ENCODE measurements around the gene R3HDM2.

The R3HDM2 gene

DNA sequence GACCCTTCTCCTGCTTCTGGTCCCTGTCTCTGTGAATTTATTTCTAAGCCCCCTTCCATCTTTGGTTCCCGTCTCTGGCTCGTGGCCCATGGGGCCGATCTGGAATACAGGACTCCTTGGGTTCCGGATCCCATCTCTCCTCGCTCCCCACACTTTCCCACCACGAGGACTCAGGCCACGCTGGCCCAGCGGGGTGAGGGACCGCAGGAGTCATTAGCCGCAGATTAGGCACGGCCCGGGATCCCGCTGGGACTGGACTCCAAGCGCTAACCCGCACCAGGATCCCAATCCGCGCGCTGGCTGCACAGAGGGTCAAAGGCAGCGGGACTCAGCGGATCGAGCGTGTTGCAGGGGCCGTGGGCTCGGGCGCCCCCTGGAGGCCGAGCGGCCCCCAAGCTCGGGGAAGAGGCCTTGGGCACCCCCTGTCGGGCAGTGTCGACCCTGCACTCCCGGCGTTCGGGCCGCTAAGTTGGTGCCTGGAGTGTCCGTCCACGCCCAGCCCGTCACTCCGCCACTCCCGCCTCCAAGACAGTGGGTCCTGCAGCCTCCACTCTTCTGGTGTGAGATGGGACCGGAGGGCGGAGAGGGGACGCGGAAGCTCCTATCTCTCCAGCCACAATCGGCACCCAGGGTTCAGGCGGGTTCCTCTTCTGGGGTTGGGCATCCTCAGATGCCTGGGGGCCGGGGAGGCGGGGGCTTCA, 191.8 kb downstream of the R3HDM2 start:
- peak; percentile 86 for DNase-seq

DNA sequence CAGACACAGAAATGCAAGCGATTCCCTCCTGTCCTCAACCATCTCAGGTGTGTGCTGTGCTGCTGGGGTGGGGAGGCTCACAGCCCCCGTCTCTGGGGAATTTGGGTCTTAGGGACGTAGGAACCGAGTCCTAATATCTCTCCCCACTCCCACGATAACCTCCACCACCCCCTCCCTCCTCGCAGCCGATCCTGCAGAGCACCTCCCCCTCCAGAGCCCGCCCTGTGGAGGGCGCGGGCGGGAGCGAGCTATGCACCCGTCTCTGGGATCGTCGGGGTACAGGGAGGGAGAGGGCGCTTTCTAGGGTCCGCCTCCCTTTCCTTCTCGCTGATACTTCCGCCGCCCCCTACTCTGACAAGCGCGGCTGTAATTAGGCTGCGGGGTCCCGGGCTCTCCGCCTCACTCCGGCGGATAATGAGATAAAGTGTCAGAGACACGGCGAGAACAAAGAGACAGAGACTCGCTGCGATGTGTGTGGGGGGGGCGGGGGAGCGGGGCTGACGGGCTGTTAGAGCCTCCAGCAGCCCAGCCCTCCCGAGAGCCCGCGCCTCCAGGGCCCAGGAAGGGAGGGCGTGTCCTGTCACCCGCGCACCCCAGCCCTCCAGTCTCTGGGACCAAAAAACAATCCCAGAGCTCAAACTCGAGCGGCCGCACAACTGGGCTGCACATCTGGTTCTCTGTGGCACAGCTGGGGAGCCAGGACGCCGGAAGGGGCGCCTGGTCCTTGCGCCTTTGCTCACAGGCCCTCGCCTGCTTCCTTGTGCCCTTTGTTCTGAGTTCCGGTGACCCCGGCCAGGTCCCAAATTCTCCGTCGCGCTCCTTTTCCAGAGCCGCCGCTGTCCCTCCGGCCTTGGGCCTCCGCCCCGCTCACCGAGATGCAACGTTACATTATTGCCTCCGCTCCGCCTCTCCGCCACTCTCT, 192.7 kb downstream of the R3HDM2 start:
- no peak for DNase-seq

DNA sequence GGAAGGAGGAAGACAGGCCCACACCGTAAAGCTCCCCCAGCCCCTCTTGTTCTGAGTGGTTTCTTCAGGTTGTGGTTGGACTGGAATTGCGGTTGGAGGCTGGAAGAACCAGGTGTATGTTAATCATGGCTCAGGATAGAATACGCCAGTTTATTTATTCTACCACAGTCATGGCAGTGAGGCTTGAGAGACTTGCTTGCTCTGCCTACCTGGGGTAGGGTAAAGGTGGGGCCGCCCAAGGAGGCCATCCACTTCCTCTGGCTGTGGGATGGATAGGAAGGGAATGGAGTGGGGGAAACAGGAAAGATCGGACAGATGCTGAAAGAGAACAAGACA, 193.3 kb downstream of the R3HDM2 start:
- DNase-seq: no peak

DNA sequence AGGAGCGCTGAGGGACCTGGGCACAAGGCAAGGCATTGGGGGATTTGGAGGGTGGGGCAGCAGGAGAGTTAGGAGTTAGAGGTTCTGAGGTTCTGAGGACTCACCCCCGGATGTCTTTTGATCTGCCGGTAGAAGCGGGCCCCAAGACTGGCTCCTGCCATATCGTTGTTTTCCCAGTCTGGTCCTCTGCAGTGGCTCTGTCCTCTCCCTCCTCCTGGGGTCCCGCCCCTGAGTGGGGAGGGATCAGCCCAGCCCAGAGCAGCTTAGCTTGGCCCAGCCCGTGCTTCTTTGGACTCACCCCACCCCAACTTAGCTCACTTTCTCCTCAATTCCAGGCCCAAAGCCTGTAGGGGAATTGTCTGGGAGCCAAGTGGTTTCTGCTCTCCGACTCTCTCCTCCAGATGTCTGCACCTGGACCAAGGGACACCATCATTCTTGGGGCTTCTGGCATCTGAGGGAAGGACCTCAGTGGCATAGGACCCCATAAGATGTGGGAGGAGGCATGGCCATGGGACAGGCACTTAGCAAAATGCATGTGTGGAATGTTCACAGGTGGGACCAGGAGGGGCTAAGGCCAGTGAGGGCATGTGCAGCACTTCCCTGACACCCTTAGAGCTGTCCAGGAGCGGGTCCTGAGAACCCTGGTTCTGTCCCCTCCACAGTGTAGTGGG, 193.8 kb downstream of the R3HDM2 start:
- DNase-seq: no peak

DNA sequence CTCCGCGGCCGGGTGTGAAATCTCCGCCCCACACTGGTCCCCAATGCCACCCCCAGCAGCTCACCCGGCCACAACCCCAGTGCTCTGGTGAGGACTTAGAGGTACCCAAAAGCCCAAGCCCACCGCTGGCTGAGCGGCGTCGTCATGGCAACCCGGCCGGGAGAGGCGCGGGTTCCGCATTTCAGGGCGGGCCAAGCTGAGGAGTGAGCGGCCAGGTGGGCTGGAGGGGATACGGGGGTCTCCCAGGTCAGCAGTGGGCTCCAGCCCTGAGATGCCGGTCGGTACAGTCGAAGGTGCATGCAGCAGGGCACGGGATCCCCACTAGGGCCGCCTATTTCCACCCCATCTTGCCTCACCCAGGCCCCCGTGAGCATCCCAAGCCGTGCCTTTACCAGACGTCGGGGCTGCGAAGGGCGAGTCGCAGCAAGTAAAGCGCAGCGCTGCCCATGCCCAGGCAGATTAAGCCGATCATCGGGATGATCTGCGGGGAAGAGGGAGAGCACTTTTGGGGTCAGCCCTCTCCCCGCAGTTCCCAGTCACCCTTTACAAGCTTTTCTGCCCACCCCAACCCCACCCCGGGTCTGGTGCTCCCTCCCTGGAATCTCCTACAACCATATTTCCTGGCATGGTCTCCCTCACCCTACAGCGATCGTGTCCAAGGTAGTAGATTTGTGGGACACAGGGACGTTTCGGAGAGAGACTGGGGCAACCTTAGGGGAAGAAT, 194.5 kb downstream of the R3HDM2 start:
- no peak for DNase-seq

DNA sequence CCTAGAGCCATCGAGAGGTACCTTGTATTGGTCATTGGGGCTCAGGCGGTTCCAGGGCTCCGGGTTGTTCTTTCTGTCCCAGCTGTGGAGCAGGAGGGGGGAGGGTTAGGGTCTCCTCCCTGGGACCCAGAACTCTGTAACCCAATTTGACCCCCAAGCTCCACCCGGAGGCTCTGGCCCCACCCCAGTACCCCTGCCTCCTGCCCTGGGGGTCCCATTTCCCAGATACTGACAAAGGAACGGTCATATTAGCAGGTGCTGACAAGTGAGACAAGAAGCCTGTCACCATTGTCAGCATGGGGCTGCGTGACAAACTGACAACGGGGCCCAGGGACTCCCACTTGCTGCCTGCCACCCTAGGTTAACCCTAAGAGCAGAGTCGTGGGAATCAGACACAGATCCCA, 195.1 kb downstream of the R3HDM2 start:
- DNase-seq: no peak

DNA sequence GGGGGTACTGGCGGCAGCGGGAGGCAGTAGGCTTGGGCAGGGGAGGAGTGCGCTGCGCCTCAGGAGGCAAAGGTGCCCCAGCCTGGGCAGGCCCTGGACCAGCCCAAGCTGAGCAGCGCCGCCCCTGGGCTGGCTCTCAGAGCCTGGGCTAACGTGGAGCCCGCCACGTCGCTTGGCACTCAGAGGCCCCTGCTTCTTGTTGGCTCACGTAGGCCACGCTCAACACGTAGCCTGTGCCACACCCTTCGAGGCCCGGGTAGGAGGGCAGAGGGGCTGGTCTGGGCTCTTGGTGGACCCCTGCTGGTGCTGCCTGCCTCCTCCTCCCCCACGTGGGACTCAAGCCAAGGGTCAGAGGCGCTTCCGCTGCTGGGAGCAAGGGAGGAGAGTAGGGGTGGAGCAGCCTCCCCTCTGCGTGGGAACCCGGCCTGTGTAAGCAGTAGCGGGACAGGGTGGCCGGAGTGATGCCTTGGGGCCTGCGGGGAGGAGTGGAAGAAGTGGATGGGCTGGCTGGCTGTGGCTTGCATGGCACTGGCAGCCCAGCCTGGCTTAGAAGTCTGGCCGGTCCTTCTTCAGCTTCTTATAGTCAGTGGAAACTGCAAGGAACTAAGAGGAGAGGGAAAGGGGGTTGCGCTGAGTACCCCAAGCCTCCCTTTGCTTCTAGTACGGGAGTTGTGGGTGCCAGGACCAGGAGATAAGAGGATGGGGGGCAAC, 195.7 kb downstream of the R3HDM2 start:
- DNase-seq: peak; percentile 56

DNA sequence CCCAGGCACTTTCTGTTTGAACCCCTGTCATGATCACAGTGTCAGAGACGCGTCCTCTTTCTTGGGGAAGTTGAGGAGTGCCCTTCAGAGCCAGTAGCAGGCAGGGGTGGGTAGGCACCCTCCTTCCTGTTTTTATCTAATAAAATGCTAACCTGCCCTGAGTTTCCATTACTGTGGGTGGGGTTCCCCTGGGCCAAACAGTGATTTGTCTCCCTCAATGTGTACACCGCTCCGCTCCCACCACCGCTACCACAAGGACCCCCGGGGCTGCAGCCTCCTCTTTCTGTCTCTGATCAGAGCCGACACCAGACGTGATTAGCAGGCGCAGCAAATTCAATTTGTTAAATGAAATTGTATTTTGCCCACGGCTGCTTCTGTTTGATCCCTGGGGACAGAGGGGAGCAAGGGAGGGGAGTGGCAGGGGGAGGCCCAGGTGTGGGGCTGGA, 196.2 kb downstream of the R3HDM2 start:
- DNase-seq: no peak

DNA sequence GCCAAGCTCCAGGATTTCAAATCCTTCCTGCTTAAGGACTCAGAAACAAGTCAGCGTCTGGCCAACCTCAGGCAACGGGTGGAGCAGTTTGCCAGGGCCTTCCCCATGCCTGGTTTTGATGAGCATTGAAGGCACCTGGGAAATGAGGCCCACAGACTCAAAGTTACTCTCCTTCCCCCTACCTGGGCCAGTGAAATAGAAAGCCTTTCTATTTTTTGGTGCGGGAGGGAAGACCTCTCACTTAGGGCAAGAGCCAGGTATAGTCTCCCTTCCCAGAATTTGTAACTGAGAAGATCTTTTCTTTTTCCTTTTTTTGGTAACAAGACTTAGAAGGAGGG, 196.6 kb downstream of the R3HDM2 start:
- DNase-seq: no peak

DNA sequence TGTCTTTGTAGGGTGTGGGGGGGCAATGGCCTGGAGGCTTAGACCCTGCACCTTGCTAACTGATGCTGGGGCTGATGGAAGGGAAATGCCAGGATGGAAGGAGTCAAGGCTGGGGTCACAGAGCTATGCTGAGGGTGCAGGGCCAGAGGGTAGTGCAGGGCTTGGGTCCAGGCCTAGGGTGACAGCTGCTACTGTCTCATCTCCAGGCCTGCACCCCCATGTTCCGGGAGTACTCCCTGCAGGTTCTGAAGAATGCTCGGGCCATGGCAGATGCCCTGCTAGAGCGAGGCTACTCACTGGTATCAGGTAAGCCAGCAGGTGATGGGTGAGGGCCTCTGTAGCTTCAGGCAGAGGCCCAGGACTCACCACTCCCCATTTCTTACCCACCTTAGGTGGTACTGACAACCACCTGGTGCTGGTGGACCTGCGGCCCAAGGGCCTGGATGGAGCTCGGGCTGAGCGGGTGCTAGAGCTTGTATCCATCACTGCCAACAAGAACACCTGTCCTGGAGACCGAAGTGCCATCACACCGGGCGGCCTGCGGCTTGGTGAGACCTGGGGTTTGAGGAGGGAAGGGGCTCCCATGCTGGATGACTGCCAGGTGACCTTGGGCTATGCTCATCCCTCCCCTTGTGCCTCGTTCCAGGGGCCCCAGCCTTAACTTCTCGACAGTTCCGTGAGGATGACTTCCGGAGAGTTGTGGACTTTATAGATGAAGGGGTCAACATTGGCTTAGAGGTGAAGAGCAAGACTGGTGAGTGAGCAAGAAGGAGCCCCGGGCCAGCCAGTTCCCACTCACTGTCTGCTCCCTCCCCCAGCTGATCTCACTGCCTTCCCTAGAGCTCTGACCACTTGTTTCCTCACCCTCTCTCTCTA, 197.2 kb downstream of the R3HDM2 start:
- DNase-seq: no peak

DNA sequence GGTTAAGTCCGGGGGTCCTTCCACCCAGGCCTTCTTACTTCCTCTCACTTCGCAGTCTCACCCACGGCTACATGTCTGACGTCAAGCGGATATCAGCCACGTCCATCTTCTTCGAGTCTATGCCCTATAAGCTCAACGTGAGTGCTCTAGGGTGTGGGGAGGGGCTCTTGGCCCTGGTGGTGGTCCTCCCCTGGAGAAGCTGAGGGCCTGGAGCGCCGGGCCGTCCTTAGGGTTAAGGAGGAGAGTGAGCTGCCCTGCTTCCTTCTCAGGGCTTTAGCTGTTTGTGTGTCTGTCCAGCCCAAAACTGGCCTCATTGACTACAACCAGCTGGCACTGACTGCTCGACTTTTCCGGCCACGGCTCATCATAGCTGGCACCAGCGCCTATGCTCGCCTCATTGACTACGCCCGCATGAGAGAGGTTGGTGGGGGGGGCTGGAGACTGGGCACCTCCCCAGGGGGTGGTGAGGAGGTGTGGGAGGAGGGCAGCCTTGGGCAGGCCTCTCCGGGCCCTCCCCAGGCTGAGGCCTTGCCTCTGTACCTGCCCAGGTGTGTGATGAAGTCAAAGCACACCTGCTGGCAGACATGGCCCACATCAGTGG, 198.6 kb downstream of the R3HDM2 start:
- no peak for DNase-seq

DNA sequence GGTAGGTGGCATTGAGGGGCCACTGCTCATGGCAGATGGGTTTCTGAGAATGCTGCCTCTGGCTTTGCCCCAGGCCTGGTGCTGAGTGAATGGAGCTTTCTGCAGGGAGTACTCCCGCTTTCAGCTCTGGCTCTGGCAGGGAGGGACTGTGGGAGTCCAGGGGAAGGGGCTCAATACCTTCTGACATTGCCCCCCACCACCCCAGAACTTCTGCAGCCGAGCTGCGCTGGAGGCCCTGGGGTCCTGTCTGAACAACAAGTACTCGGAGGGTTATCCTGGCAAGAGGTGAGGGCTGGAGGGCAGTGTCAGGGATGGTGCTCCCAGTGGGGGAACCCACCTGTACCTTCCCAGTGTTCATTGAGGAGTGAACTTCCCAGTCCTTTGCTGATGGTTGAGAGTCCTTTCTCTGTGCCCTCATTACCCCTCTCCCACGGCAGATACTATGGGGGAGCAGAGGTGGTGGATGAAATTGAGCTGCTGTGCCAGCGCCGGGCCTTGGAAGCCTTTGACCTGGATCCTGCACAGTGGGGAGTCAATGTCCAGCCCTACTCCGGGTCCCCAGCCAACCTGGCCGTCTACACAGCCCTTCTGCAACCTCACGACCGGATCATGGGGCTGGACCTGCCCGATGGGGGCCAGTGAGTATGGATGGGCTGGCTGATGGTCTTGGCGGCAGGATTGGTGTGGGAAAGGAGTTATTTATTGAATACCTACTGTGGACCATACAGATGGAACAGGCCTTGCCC, 199.4 kb downstream of the R3HDM2 start:
- no peak for DNase-seq

DNA sequence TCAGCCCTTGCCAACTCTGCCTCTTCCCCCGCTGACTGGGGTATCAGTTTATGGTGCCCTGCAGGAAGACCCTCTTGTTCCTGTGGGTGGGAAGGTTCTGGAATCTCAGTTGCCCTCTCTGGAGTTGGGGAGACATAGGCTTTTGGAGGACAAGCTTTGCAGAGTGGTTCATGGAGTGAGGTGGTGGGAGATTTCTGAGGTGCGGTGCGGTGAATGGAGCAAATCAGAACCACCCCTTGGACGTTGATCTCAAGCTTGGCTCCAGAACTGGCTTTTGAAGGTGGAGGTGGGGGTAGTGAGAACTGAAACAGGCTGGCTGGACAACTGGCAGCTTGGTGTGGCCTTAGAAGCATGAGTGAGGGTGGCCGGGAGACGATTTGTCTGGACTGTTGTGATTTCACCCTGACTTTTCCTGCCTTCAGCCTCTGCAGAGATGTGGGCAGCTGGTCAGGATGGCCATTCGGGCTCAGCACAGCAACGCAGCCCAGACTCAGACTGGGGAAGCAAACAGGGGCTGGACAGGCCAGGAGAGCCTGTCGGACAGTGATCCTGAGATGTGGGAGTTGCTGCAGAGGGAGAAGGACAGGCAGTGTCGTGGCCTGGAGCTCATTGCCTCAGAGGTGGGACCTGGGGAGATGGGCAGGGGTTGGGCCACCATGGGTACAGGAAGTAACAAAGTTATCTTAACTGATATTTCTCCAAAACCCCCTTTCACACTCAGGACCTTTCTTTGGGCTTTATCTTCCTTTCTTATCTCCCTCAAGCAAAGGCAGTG, 200.3 kb downstream of the R3HDM2 start:
- DNase-seq: no peak

DNA sequence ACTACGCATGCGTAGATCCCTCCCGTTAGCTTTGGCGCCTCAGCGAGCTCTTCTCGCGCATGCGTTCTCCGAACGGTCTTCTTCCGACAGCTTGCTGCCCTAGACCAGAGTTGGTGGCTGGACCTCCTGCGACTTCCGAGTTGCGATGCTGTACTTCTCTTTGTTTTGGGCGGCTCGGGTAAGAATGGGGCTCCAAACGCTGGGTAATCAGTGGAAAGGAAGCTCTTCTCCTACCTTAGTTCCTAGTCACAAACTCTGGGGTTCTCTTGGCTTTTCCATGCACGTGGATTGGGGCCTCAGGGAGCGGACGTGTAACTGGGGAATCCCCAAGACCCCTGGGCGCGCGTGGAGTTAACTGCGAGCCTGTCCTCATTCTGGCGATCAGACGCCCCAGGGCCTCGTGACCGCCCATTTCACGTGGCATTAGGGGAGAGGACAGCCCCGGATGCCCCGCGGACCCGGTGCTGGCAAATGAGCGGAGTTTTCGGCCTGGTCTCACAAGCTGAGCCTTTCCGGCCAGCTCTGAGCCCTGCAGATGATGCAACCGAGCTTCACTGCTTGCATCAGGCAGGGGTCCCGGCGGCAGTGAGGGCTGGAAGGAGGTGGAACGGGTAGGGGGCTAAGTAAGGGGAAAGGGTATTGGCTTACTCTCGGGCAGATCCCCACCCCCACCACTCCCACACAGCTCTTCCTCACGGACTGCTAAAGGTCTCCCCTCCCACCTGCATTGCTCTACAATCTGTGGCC, 201.0 kb downstream of the R3HDM2 start, which contains the start of gene SHMT2:
Gene SHMT2 (plus strand): TSS at position 78 of the 747 bp plus-strand sequence. CDS start 68 bp downstream, at position 146.
- peak; percentile 96 for DNase-seq

DNA sequence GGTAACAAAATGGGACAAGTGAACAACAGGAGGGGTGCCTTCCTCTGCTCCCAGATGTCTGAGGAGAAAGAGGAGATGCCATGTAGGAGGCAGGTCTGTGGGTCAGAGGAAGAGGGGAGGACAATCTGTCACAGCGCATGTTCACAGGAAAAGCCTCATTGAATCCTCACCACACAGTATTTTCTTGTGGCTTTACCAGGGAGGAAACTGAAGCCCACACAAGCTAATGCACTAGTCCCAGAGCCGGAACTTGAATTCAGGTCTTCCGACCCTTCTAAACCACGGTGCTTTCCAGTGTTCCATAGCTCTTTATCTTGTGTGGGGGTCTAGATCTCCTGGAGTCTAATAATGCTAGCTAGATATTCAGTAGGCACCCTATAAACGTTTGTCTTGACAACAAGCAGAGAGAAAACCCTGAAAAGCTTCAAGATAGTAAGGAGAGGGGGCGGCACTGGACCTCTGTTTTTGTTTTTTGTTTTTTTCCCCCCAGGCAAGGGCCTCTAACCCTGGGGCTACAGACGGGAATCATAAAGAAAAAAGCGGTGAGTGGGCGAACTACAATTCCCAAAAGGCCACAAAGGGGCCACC, 201.7 kb downstream of the R3HDM2 start:
- DNase-seq: no peak

DNA sequence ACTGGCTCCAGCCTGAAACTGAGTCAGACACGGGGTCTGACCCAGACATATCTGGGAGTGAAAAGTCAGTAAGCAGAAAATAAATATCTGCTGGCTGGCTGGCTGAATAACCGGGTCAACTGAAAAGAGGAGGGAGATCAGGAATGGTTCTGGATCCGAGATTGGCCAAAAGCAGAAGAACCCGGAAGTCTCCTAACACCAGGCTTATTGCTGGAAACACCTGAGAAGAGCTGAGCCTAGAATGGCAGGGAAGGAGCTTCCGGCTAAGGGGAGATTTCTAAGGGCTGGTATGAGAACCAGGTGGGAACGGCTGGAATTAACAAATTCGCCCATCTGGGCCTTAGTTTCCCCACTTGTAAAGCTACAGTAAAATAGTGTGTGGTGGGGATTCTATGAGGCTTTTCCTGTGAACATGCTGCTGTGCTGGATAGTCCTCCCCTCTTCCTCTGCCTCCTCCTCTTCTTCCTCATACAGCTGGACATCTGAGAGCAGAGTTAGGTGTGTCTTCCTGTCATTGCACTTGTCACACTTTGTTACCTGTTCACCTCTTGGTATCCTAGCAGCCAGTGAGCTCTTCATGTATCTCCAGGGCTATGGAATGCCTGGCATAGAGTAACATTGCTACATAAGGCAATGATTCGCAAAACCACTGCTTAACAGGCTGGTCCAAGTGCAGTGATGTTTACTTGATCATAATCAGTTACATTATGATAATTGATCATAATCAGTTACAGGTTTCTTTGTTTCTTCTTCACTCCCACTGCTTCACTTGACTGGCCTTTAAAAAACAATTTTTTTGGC, 203.3 kb downstream of the R3HDM2 start:
- no peak for DNase-seq
